Tibial nerve (tissue), 4 donors: Measurements from ENCODE around the gene HSPH1. TPM values are rescaled to one million over a fixed set of nuclear protein-coding genes. Genes with fewer than 3 reads are reported as not detected.

ENCODE experiments used
- DNase-seq, 2 donors: peaks; one replicate each; pipeline ENCODE4 v3.0.0-alpha.2; 2019; ENCODE audit warnings: low spot score in 2 of 2
- H3K27ac ChIP-seq, 4 donors: fragments of 200-600 bp; sonication (generic) in 3 of 4; one replicate each; pipeline ENCODE4 v1.5.1; 2017 to 2019; ENCODE audit warnings: mild to moderate bottlenecking in 1 of 4
- H3K27me3 ChIP-seq, 2 donors: fragments of 200-600 bp; sonication (generic) in 1 of 2; one replicate each; pipeline versions ENCODE4 v1.5.1 to v1.6.0; 2017 to 2019
- H3K36me3 ChIP-seq, 3 donors: fragments of 200-600 bp; sonication (generic); one replicate each; pipeline ENCODE4 v1.5.1; 2018 to 2019
- H3K4me1 ChIP-seq, 4 donors: fragments of 200-600 bp; sonication (generic) in 3 of 4; one replicate each; pipeline ENCODE4 v1.5.1; 2017 to 2019
- H3K4me3 ChIP-seq, 4 donors: fragments of 200-600 bp; sonication (generic) in 3 of 4; one replicate each; pipeline ENCODE4 v1.5.1; 2017 to 2019; ENCODE audit warnings: mild to moderate bottlenecking in 1 of 4, moderate library complexity in 1 of 4
- H3K9me3 ChIP-seq, 4 donors: fragments of 200-600 bp; sonication (generic) in 3 of 4; one replicate each; pipeline ENCODE4 v1.5.1; 2017 to 2019
- CTCF ChIP-seq, 5 experiments: fragments of 200-600 bp in 3 of 5; fragments of 450-650 bp in 2 of 5; sonication (generic) in 3 of 5; IDR thresholded peaks; one replicate each; pipeline ENCODE4 v1.5.1; 2016 to 2019; ENCODE audit warnings: antibody characterized with exemption in 5 of 5, mild to moderate bottlenecking in 3 of 5, moderate library complexity in 2 of 5
- EP300 ChIP-seq, 2 donors: sonication (generic); formaldehyde crosslinking; IDR thresholded peaks; one replicate each; pipeline ENCODE4 v1.6.1; 2017; ENCODE audit warnings: antibody characterized with exemption in 2 of 2, mild to moderate bottlenecking in 1 of 2
- POLR2A ChIP-seq, 2 donors: fragments of 450-650 bp; IDR thresholded peaks; one replicate each; pipeline ENCODE4 v1.6.1; 2017; ENCODE audit warnings: antibody characterized with exemption in 2 of 2, mild to moderate bottlenecking in 2 of 2, moderate library complexity in 2 of 2
- WGBS, 2 donors: methylation state at CpG; one replicate each; pipeline ENCODE4 v1.1.5; 2018; 5-methylcytosine and 5-hydroxymethylcytosine counted together
- total RNA-seq, 4 donors: library from RNA; depleted of rRNA; stranded (reverse); fragments of >200 nt; gene quantifications; one replicate each; pipeline ENCODE4 v1.1.0, GENCODE V29; 2016

Gene HSPH1
- total RNA-seq, 4 donors from 2014 or later = 26.2 to 41.7 (median 30.0) TPM

GRCh38 chr13:31204592-31204991 is 42.9 kb upstream of the HSPH1 start:
- no peak overlapping the region for H3K27ac ChIP-seq
- H3K9me3 ChIP-seq = no peaks in the 10 kb centered on the region
- peaks cover 0 to 46% (median 13%) of the 10 kb centered on the region in 4 donors for H3K4me1 ChIP-seq
- WGBS, 2 donors = 80 to 95% methylated on average over 1 of the region's 1 CpG
- no peak for TF ChIP-seq CTCF (IDR thresholded peaks at IDR 0.05)
- TF ChIP-seq POLR2A (IDR thresholded peaks at IDR 0.05) = no peak
- TF ChIP-seq EP300 (IDR thresholded peaks at IDR 0.05) = no peak
- H3K27me3 ChIP-seq = no peaks in the 10 kb centered on the region
- H3K4me3 ChIP-seq = no peak overlapping the region
- no peaks in the 10 kb centered on the region for H3K36me3 ChIP-seq
- DNase-seq = no peak

GRCh38 chr13:31201341-31202031 is 39.8 kb upstream of the HSPH1 start:
- peaks cover 0 to 28% (median 11%) of the 10 kb centered on the region in 4 donors for H3K4me1 ChIP-seq
- H3K9me3 ChIP-seq = no peaks in the 10 kb centered on the region
- 51 to 56% methylated on average over 7 of the region's 7 CpGs for WGBS, 2 donors
- H3K27ac ChIP-seq = peak overlapping the region in 2 of 4 donors; percentile 94 to 98
- no peaks in the 10 kb centered on the region for H3K27me3 ChIP-seq
- peak in 1 of 2 donors; percentile 32 for DNase-seq
- TF ChIP-seq EP300 (IDR thresholded peaks at IDR 0.05) (no peak), CTCF (IDR thresholded peaks at IDR 0.05) (no peak), POLR2A (IDR thresholded peaks at IDR 0.05) (no peak)
- H3K36me3 ChIP-seq = no peaks in the 10 kb centered on the region
- H3K4me3 ChIP-seq = peak overlapping the region in 2 of 4 donors; percentile 80 to 90

- Histone ChIP-seq H3K4me3 (peak overlapping the region; percentile 50 to 90 (median 74)), H3K27ac (peak overlapping the region; percentile 92 to 99 (median 96)), H3K36me3 (no peaks in the 10 kb centered on the region), H3K27me3 (no peaks in the 10 kb centered on the region), H3K4me1 (peaks cover 0 to 28% (median 11%) of the 10 kb centered on the region in 4 donors), H3K9me3 (no peaks in the 10 kb centered on the region)
- no peak for DNase-seq
- TF ChIP-seq POLR2A (IDR thresholded peaks at IDR 0.05) = no peak
- TF ChIP-seq EP300 (IDR thresholded peaks at IDR 0.05) = peak in 1 of 2 donors; percentile 25
- 1% methylated on average over 17 to 22 of the region's 34 CpGs for WGBS, 2 donors
Measured at GRCh38 chr13:31200637-31200971, 38.9 kb upstream of the HSPH1 start.

GRCh38 chr13:31199849-31200636 is 38.3 kb upstream of the HSPH1 start, which contains the start of gene B3GLCT:
B3GLCT (plus strand) TSS chr13:31199975; CDS start chr13:31200085, 110 bp downstream.
- H3K4me3 ChIP-seq = peak within 1 kb of the TSS; percentile 50 to 90 (median 74)
- H3K9me3 ChIP-seq = no peaks in the 10 kb centered on the region
- peaks cover 0 to 28% (median 11%) of the 10 kb centered on the region in 4 donors for H3K4me1 ChIP-seq
- peak within 1 kb of the TSS; percentile 92 to 99 (median 96) for H3K27ac ChIP-seq
- DNase-seq = peak; percentile 51 to 54
- WGBS, 2 donors = 1% methylated on average over 8 of the region's 126 CpGs; no CpG with 5 or more reads in 1 of the 2 donors
- H3K27me3 ChIP-seq = no peaks in the 10 kb centered on the region
- H3K36me3 ChIP-seq = no peaks in the 10 kb centered on the region
- peak in 1 of 2 donors; percentile 29 for TF ChIP-seq POLR2A (IDR thresholded peaks at IDR 0.05)
- TF ChIP-seq CTCF (IDR thresholded peaks at IDR 0.05) = peak; percentile 68 to 97 (median 94)
- peak in 1 of 2 donors; percentile 14 for TF ChIP-seq EP300 (IDR thresholded peaks at IDR 0.05)

- 12 to 13% methylated on average over 15 of the region's 15 CpGs for WGBS, 2 donors
- H3K9me3 ChIP-seq = no peaks in the 10 kb centered on the region
- TF ChIP-seq CTCF (IDR thresholded peaks at IDR 0.05) = no peak
- no peak for TF ChIP-seq POLR2A (IDR thresholded peaks at IDR 0.05)
- no peak for TF ChIP-seq EP300 (IDR thresholded peaks at IDR 0.05)
- no peak for DNase-seq
- H3K27ac ChIP-seq = peak overlapping the region; percentile 92 to 99 (median 96)
- H3K4me1 ChIP-seq = peaks cover 0 to 28% (median 11%) of the 10 kb centered on the region in 4 donors
- H3K4me3 ChIP-seq = peak overlapping the region in 3 of 4 donors; percentile 69 to 90 (median 80)
- H3K27me3 ChIP-seq = no peaks in the 10 kb centered on the region
- no peaks in the 10 kb centered on the region for H3K36me3 ChIP-seq
Measured at GRCh38 chr13:31199527-31199848, 37.8 kb upstream of the HSPH1 start.
